ENCODE measurements around the gene GABRA5. TPM values are rescaled to one million over a fixed set of nuclear protein-coding genes. Genes with fewer than 3 reads are reported as not detected.

GABRA5 gene
- total RNA-seq, 1 experiment from 2014 or later = not detected

- Histone ChIP-seq H3K4me3 (ENCODE audit: low read depth in 2 of 2, low read length in 2 of 2) (no peak overlapping the region), H3K4me1 (ENCODE audit: control insufficient read depth, insufficient read depth, low read length) (no peaks in the 10 kb centered on the region), H3K9me3 (ENCODE audit: control insufficient read depth, insufficient read depth, low read depth, low read length) (no peaks in the 10 kb centered on the region), H3K27ac (ENCODE audit: low read length) (no peak overlapping the region), H3K36me3 (ENCODE audit: control insufficient read depth, insufficient read depth, low read length) (no peaks in the 10 kb centered on the region), H3K27me3 (ENCODE audit: control insufficient read depth, insufficient read depth, low read length) (no peaks in the 10 kb centered on the region)
- intact Hi-C loops (cut with micrococcal nuclease; ENCODE audit: unreplicated experiment) (no loop called here), in situ Hi-C loops (cut with HindIII; ENCODE audit: low pct_unique_long_range_greater_than_20kb, low sequenced_read_pairs) (no loop called here)
- no peak for DNase-seq (ENCODE audit: low read depth, low spot score)
- ATAC-seq = no peak
- BruUV-seq (replicated peaks) = no TSS peak
- POLR2A ChIA-PET = no interaction called here
- CTCF ChIA-PET = no interaction called here
- no peak for TF ChIP-seq REST (IDR thresholded peaks at IDR 0.05; ENCODE audit: insufficient read depth in 1 of 2, low read depth in 2 of 2, low read length in 1 of 2)
- TF ChIP-seq CTCF (IDR thresholded peaks at IDR 0.05) = no peak
- no peak for TF ChIP-seq POLR2AphosphoS5 (IDR thresholded peaks at IDR 0.05; ENCODE audit: low read depth, low read length)
- TF ChIP-seq TCF7L2 (IDR thresholded peaks at IDR 0.05; ENCODE audit: low read depth, low read length) = no peak
- TF ChIP-seq SIN3A (IDR thresholded peaks at IDR 0.05; ENCODE audit: borderline replicate concordance, insufficient read depth, low read depth, low read length) = no peak
These were observed 100.9 kb downstream of the GABRA5 start for GRCh38 chr15:26967719-26968269.

GRCh38 chr15:26968806-26969205 is 101.9 kb downstream of the GABRA5 start:
- in situ Hi-C loops (cut with HindIII; ENCODE audit: low pct_unique_long_range_greater_than_20kb, low sequenced_read_pairs) = no loop called here
- TF ChIP-seq POLR2AphosphoS5 (IDR thresholded peaks at IDR 0.05; ENCODE audit: low read depth, low read length) (no peak), SIN3A (IDR thresholded peaks at IDR 0.05; ENCODE audit: borderline replicate concordance, insufficient read depth, low read depth, low read length) (no peak), CTCF (IDR thresholded peaks at IDR 0.05) (no peak), TCF7L2 (IDR thresholded peaks at IDR 0.05; ENCODE audit: low read depth, low read length) (no peak), REST (IDR thresholded peaks at IDR 0.05; ENCODE audit: insufficient read depth in 1 of 2, low read depth in 2 of 2, low read length in 1 of 2) (no peak)
- no TSS peak for BruUV-seq (replicated peaks)
- POLR2A ChIA-PET = no interaction called here
- Histone ChIP-seq H3K4me3 (ENCODE audit: low read depth in 2 of 2, low read length in 2 of 2) (no peak overlapping the region), H3K4me1 (ENCODE audit: control insufficient read depth, insufficient read depth, low read length) (no peaks in the 10 kb centered on the region), H3K36me3 (ENCODE audit: control insufficient read depth, insufficient read depth, low read length) (no peaks in the 10 kb centered on the region), H3K27ac (ENCODE audit: low read length) (no peak overlapping the region), H3K27me3 (ENCODE audit: control insufficient read depth, insufficient read depth, low read length) (no peaks in the 10 kb centered on the region), H3K9me3 (ENCODE audit: control insufficient read depth, insufficient read depth, low read depth, low read length) (no peaks in the 10 kb centered on the region)
- no peak for DNase-seq (ENCODE audit: low read depth, low spot score)
- intact Hi-C loops (cut with micrococcal nuclease; ENCODE audit: unreplicated experiment) = no loop called here
- CTCF ChIA-PET = no interaction called here
- ATAC-seq = no peak

All from Panc1 (cell line).